ENCODE data around the gene TSPAN31. TPM values are rescaled to one million over a fixed set of nuclear protein-coding genes. Genes with fewer than 3 reads are reported as not detected.

TSPAN31 gene
- total RNA-seq, 1 donor from 2014 or later = 61.3 TPM

- peaks cover 6% of the 10 kb centered on the region for H3K36me3 Mint-ChIP-seq
- Histone ChIP-seq H3K9ac (no peak overlapping the region), H3K4me2 (no peak overlapping the region), H3K4me3 (no peak overlapping the region), H4K20me1 (ENCODE audit: low read depth) (peaks cover 24% of the 10 kb centered on the region), H3K79me2 (ENCODE audit: low read depth) (no peaks in the 10 kb centered on the region), H3F3A (ENCODE audit: low read depth) (no peaks in the 10 kb centered on the region), H3K36me3 (no peaks in the 10 kb centered on the region), H3K27ac (no peak overlapping the region), H3K9me3 (ENCODE audit: low read depth) (no peaks in the 10 kb centered on the region), H3K4me1 (peaks cover 3% of the 10 kb centered on the region), H3K27me3 (peaks cover 100% of the 10 kb centered on the region), H2AFZ (replicated peaks) (no peak overlapping the region)
- H3K4me1 Mint-ChIP-seq = peaks cover 12% of the 10 kb centered on the region
- peak; percentile 24 for DNase-seq (ENCODE audit: low spot score)
- H3K9me3 Mint-ChIP-seq = peaks cover 7% of the 10 kb centered on the region
- H3K27ac Mint-ChIP-seq = no peak overlapping the region
- H3K4me3 Mint-ChIP-seq = peak overlapping the region; percentile 73
- H3K27me3 Mint-ChIP-seq (ENCODE audit: insufficient read depth, low read depth) = peaks cover 49% of the 10 kb centered on the region
- TF ChIP-seq EZH2phosphoT487 (IDR thresholded peaks at IDR 0.05) (no peak), CTCF (IDR thresholded peaks at IDR 0.05) (no peak), EZH2 (IDR thresholded peaks at IDR 0.05) (no peak)
These were observed 17.0 kb upstream of the TSPAN31 start for GRCh38 chr12:57727758-57728395.

DNA sequence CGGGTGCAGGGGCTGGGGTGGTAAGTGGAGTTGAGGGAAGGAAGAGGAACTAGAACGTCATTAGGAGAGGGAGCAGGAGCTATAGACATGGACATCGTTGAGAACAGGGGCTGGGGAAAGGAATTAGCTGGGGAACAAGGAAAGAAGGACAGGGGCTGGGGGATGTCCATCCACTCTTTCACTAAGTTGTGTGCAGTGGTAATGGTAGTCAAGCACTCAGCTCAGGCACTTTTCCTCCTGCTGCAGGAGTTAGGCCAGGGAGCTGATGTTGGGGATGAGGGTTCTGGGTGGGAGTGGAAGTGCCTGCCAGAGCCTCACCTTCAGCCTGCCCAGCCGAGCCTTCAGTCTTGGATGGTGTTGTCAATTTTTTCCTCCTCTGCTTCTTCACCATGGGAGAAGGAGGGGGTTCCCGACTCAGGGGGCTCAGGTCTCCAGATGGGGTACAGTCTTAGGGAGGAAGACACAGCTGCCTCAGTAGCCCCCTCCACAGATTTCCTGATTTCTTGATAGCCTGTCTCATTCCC, 15.5 kb upstream of the TSPAN31 start:
- H4K20me1 ChIP-seq (ENCODE audit: low read depth) = peaks cover 26% of the 10 kb centered on the region
- Mint-ChIP-seq H3K9me3 (peaks cover 7% of the 10 kb centered on the region), H3K27ac (no peak overlapping the region), H3K27me3 (ENCODE audit: insufficient read depth, low read depth) (peaks cover 48% of the 10 kb centered on the region), H3K4me3 (peak overlapping the region; percentile 9), H3K4me1 (peaks cover 11% of the 10 kb centered on the region), H3K36me3 (peaks cover 6% of the 10 kb centered on the region)
- no peaks in the 10 kb centered on the region for H3K36me3 ChIP-seq
- H3K4me2 ChIP-seq = no peak overlapping the region
- H3F3A ChIP-seq (ENCODE audit: low read depth) = no peaks in the 10 kb centered on the region
- TF ChIP-seq CTCF (IDR thresholded peaks at IDR 0.05) = no peak
- no peak for TF ChIP-seq EZH2 (IDR thresholded peaks at IDR 0.05)
- no peak for TF ChIP-seq EZH2phosphoT487 (IDR thresholded peaks at IDR 0.05)
- H3K4me1 ChIP-seq = peaks cover 3% of the 10 kb centered on the region
- no peak for DNase-seq (ENCODE audit: low spot score)
- H3K9ac ChIP-seq = no peak overlapping the region
- no peak overlapping the region for H2AFZ ChIP-seq (replicated peaks)
- peaks cover 100% of the 10 kb centered on the region for H3K27me3 ChIP-seq
- H3K79me2 ChIP-seq (ENCODE audit: low read depth) = no peaks in the 10 kb centered on the region
- H3K9me3 ChIP-seq (ENCODE audit: low read depth) = no peaks in the 10 kb centered on the region
- H3K4me3 ChIP-seq = no peak overlapping the region
- H3K27ac ChIP-seq = no peak overlapping the region

- H3K9ac ChIP-seq = no peak overlapping the region
- DNase-seq (ENCODE audit: low spot score) = no peak
- H2AFZ ChIP-seq (replicated peaks) = no peak overlapping the region
- peaks cover 50% of the 10 kb centered on the region for H3K27me3 Mint-ChIP-seq (ENCODE audit: insufficient read depth, low read depth)
- no peak overlapping the region for H3K27ac ChIP-seq
- TF ChIP-seq EZH2 (IDR thresholded peaks at IDR 0.05) = no peak
- H3K4me1 Mint-ChIP-seq = peaks cover 19% of the 10 kb centered on the region
- no peak overlapping the region for H3K4me2 ChIP-seq
- H4K20me1 ChIP-seq (ENCODE audit: low read depth) = peaks cover 37% of the 10 kb centered on the region
- no peak overlapping the region for H3K4me3 ChIP-seq
- H3K27ac Mint-ChIP-seq = no peak overlapping the region
- peaks cover 7% of the 10 kb centered on the region for H3K9me3 Mint-ChIP-seq
- H3K9me3 ChIP-seq (ENCODE audit: low read depth) = no peaks in the 10 kb centered on the region
- peaks cover 6% of the 10 kb centered on the region for H3K36me3 Mint-ChIP-seq
- H3K4me1 ChIP-seq = peaks cover 5% of the 10 kb centered on the region
- H3F3A ChIP-seq (ENCODE audit: low read depth) = peaks cover 2% of the 10 kb centered on the region
- no peak overlapping the region for H3K4me3 Mint-ChIP-seq
- peaks cover 100% of the 10 kb centered on the region for H3K27me3 ChIP-seq
- H3K79me2 ChIP-seq (ENCODE audit: low read depth) = no peaks in the 10 kb centered on the region
- H3K36me3 ChIP-seq = no peaks in the 10 kb centered on the region
These were observed 14.3 kb upstream of the TSPAN31 start for GRCh38 chr12:57730336-57731067.

All from neural progenitor cell (in vitro differentiated cells).